GM19397 (cell line): ENCODE results near the gene STAT6.

ENCODE experiments used
- ATAC-seq: cut with Tn5 transposase; IDR thresholded peaks from one replicate; pipeline ENCODE4 v1.9.1; 2021; ENCODE audit warnings: mild to moderate bottlenecking, moderate library complexity; ENCODE audit not compliant: unreplicated experiment

The STAT6 gene

GRCh38 chr12:57051011-57051410, 60.2 kb downstream of the STAT6 start:
- ATAC-seq: no peak

- ATAC-seq: no peak
Observed at GRCh38 chr12:57049890-57050289, 61.3 kb downstream of the STAT6 start, which contains the start of gene MYO1A. TSS of gene MYO1A (minus strand) at chr12:57050129. CDS start at chr12:57048323, 1,806 bp downstream.

GRCh38 chr12:57049119-57049446, 62.1 kb downstream of the STAT6 start:
- ATAC-seq: no peak

- no peak for ATAC-seq
Observed at GRCh38 chr12:57048423-57049118, 62.6 kb downstream of the STAT6 start.

- ATAC-seq: no peak
Observed at GRCh38 chr12:57047981-57048380, 63.2 kb downstream of the STAT6 start.

- no peak for ATAC-seq
Observed at GRCh38 chr12:57046947-57047890, 63.9 kb downstream of the STAT6 start.

GRCh38 chr12:57046086-57046791, 64.9 kb downstream of the STAT6 start:
- ATAC-seq: no peak
